ENCODE measurements around the gene EYA2.

Gene EYA2

GRCh38 chr20:46901638-46902037 is 7.0 kb downstream of the EYA2 start:
- TF ChIP-seq CTCF (conservative IDR thresholded peaks at IDR 0.05; ENCODE audit: low read length), result no peak
- no peak for DNase-seq (ENCODE audit: low read depth)

GRCh38 chr20:46903256-46903655 is 8.6 kb downstream of the EYA2 start:
- no peak overlapping the region for H3K4me3 ChIP-seq (ENCODE audit: low read length)
- no peak for TF ChIP-seq CTCF (conservative IDR thresholded peaks at IDR 0.05; ENCODE audit: low read length)
- DNase-seq (ENCODE audit: low read depth), result no peak

More at GRCh38 chr20:46901638-46902037, 7.0 kb downstream of the EYA2 start:
- H3K4me3 ChIP-seq (ENCODE audit: low read length), result no peak overlapping the region

GRCh38 chr20:46903937-46904336 is 9.3 kb downstream of the EYA2 start:
- TF ChIP-seq CTCF (conservative IDR thresholded peaks at IDR 0.05; ENCODE audit: low read length), result no peak
- DNase-seq (ENCODE audit: low read depth), result no peak
- H3K4me3 ChIP-seq (ENCODE audit: low read length), result no peak overlapping the region

- H3K4me3 ChIP-seq (ENCODE audit: low read length), result no peak overlapping the region
- peak; percentile 70 for DNase-seq (ENCODE audit: low read depth)
- no peak for TF ChIP-seq CTCF (conservative IDR thresholded peaks at IDR 0.05; ENCODE audit: low read length)
Measured at GRCh38 chr20:46905364-46906125, 10.9 kb downstream of the EYA2 start.

- H3K4me3 ChIP-seq (ENCODE audit: low read length), result no peak overlapping the region
- no peak for DNase-seq (ENCODE audit: low read depth)
- no peak for TF ChIP-seq CTCF (conservative IDR thresholded peaks at IDR 0.05; ENCODE audit: low read length)
Measured at GRCh38 chr20:46913329-46914044, 18.8 kb downstream of the EYA2 start.

GRCh38 chr20:46914789-46915379 is 20.2 kb downstream of the EYA2 start:
- peak; percentile 52 for DNase-seq (ENCODE audit: low read depth)
- TF ChIP-seq CTCF (conservative IDR thresholded peaks at IDR 0.05; ENCODE audit: low read length), result no peak
- H3K4me3 ChIP-seq (ENCODE audit: low read length), result no peak overlapping the region
